Muscle of back (tissue), 11 donors: ENCODE results near the gene PGS1. TPM values are rescaled to one million over a fixed set of nuclear protein-coding genes. Genes with fewer than 3 reads are reported as not detected.

Experiments
- DNase-seq, 3 donors: peaks; one replicate each; pipeline versions ENCODE4 v3.0.0 to v3.0.0-alpha.2; 2013
- polyA plus RNA-seq, 10 donors: library from polyadenylated mRNA; unstranded; fragments of 120-200 nt; gene quantifications; one replicate each; pipeline ENCODE4 v1.2.1, GENCODE V29; 2013; ENCODE audit not compliant: insufficient read length in 10 of 10

PGS1 gene
- polyA plus RNA-seq, 10 donors = 17.2 to 30.6 (median 23.7) TPM

DNA sequence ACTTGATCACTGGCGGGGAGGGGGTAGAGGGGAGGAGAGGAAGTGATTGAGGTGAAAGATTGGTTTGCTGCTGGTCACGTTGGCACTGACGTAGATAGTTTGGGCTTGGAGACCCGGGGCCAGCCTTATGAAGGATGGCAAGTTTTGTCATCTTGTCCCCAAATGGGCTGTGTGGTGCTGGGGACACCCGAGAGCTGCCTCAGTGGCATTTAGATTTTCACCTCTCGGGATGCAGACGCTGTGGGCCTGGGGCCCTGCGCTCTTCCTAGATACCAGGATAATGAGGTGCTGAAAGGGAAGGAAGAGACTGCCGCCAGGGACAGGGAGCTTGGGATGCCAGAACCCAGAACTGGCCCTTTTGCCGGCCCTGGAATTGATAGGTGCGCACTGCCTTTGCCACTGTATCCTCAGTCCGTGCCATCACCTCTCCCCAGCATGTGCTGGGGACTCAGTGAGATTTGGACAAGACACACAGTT, 17.2 kb upstream of the PGS1 start:
- peak in 1 of 3 donors; percentile 29 for DNase-seq

DNA sequence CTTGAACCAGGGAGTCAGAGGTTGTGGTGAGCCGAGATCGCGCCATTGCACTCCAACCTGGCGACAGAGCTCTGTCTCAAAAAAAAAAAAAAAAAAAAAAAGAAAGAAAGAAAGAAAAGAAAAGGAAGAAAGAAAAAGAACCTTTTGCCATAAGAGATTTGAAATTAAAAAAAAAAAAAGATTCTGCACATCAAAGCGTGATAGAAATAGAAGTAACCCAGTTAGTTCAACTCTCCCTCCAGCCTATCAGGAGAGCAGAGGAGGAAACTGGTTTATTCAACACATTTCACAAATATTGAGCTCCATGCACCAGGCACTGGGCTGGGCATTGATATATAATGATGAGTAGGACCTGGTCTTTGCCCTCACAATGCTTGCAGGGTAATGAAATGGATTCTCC, 16.2 kb upstream of the PGS1 start:
- DNase-seq = peak in 1 of 3 donors; percentile 6

DNA sequence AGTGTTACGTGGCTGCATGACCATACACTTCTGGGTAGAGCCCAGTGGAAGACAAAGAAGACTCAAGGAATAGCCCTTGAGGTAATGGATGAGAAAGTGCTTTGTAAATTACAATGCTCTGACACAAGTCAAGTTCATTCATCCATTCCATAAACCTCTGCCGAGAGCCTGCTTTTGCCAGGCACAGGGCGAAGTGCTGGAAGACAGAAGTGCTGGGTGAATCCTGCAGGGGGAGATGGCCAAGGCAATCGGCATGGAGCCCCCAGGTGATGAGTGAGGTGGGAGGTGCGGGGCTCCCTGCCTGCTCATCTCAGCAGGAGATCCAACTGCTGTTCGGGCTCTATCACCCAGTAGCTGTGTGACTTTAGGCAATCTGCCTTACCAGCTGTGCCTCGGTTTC, 15.8 kb upstream of the PGS1 start:
- peak in 1 of 3 donors; percentile 7 for DNase-seq

DNA sequence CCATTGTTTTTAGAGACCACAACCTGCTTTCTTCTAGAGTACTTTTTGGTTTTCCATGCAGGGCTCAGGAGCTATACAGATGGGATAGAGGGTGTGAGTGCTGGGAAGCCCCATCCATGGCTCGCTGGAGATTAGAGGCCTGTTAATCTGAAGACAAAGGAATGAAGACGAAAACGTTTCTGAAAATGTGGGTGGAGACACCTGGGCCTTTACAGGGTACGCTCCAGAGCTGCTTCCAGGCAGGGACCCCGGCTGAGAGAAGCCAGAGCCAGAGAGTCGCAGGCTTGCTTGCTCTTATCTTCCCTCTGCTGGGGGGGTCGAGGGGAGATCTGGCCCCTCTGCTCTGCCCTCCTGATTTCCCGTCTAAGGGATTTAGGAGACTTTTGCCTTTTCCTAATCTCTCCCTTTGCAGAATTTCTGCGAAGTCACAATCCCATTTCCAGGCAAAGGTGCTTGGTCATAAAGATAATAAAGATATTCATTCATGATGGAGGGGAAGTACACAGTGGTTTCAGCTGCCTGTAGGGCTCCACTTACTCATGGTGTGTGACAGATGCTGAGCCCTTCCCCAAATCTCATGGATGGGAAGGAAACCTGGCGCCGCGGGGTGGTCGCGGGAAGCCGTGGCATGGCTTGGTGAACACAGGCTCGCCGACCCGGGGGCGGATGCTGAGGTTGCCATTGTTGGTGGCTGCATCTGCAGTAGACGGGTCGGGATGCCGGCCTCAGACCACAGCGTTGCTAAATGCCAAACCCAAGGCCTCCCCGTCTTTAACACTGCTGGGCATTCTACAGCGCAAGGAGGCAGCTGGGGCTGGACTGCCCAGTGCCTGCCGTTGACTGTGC, 13.8 kb upstream of the PGS1 start:
- peak in 1 of 3 donors; percentile 14 for DNase-seq

DNA sequence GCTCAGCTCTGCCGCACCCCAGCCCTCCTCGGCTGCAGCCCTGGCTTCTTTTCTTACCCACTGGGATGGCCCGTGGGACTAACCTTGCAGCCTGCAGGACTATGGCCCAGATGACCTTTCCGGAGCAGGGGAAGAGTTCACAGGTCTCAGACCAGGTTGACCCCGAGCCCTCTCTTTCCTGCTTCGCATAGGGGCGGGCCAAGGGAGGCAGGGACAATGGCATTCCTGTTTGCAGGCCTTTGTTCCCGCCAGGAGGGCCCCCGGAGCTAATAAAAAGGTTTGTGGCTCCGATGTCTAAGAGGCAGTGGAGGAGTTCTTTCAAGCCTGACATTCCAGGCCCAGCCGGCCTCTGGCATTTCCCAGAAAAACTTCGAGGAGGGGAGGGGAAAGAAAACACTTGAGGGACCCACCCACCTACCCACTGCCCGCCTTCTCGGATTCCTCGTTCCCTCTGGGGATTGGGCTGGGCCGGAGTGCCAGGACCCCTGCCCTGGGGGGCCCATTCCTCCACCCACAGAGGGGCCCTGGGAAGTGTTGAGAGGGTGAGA, 12.8 kb upstream of the PGS1 start:
- DNase-seq = peak in 1 of 3 donors; percentile 63

DNA sequence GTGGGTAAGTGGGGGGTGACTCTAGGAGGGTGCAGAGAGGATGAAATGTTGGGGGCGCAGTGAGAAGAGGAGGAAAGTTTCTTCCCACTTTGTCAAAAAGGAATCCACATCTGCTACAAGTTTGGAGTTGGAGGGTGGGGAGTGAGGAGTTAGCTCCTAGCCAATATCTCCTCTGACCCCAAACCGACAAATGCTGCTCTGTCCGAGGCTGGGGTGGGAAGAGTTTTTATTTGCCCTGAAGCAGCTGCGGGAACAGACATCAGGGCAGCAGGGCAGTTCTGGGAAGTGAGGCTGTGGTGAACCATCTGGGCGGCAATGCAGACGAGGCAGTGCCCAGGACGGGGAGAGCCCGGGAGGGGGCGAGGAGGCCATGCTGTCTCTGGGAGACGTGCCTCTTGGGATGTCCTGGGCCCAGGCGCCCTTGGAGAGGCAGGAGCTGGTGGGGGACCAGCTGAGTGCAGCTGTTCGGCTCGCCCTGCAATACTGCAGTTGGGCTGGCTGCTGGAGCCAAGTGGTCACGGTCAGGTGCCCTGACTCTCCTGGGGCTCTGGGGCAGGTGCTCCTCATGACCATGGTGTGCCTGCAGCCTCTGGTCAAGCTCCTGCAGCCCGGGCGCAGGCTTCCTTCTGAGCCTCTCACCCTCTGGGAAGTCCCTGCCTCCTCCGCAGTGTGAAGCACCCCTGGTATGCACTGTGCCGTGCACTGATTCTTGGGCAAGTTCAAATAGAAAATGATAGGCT, 12.2 kb upstream of the PGS1 start:
- peak in 1 of 3 donors; percentile 74 for DNase-seq

DNA sequence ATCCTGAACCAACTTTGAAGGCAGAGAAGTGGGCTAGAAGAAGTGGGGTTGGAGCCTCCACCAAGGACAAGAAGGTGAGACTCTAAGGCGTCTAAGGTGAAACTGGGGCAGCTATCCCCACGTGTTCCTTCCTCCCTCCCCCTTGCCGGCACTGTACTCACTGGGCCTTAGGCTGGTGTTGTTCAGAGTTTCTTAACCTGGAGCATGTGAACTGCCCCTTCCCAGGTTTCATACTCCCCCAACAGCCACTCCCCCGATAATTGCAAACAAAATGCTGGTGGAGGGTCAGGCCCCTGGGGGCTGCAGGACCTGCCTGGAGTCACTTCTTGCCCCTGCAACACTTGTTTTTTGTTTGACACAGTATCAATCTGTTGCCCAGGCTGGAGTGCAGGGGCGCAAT, 11.3 kb upstream of the PGS1 start:
- no peak for DNase-seq

DNA sequence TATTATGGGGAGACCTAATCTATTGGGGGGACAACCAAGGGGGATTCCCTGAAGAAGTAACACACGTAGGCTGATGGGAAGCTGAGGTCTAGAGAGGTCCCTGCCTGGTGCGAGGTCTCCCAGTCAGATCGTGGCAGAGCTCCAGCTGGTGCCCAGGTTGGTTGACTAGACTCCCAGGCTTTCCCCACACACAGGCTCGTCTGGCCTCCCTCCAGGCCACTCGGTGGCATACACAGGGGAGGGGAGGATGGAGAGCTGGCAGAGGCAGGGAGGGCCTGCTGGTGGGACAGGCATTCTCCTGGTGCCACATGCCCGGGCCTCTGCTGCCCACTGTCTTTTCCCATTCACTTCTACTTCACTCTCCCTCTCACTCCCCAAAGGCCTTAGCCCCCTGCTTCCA, 10.1 kb upstream of the PGS1 start:
- DNase-seq = no peak

DNA sequence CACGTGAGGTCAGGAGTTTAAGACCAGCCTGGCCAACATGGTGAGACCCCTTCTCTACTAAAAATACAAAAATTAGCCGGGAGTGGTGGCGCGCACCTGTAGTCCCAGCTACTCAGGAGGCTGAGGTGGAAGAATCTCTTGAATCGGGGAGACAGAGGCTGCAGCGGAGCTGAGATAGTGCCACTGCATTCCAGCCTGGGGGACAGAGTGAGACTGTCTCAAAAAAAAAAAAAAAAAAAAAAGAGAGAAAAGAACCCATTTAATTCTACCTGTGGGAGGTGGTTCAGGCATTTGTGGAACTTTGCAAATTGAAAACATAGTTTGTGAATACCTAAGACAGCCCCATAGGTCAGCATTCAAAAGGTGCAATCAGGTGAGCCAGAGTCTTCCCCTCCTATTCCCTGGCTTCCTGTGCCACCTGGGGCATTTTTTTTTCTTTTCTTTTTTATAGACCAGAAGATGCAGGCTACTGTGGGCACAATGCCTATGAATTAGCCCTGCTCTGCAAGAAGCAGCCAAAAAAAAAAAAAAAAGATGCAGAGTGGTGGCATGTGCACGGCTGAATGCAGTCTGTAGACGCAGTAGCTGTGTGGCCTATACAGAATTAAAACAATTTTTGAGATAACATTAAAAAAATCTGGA, 9.5 kb upstream of the PGS1 start:
- DNase-seq = no peak

DNA sequence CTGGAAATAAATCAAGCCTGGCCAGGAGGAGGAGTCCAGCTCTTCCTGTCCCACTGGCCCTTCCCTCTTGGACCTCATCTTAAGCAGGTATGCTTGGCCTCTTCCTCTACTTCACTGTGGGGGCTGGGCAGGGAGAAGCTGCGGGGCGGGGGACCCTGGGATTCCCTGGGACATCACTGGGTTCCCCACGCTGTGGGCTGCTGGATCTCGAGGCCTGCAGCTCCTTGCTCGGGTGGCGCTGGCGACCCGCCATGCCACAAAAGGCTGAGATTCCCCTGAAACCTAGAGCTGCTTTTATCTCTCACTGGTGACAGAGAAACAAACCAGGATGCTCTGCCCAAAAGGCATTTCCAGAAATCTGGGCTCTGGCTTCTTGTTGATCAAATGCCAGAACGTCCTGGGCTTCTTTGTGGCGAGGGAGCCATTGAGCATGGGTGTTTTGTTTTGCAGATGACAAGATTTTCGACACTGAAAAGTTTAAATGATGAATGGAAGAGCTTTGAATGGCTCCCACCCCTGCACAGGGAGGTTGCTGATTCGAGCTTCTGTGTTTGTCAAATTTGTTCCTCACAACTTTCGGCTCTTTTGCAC, 8.6 kb upstream of the PGS1 start:
- no peak for DNase-seq

DNA sequence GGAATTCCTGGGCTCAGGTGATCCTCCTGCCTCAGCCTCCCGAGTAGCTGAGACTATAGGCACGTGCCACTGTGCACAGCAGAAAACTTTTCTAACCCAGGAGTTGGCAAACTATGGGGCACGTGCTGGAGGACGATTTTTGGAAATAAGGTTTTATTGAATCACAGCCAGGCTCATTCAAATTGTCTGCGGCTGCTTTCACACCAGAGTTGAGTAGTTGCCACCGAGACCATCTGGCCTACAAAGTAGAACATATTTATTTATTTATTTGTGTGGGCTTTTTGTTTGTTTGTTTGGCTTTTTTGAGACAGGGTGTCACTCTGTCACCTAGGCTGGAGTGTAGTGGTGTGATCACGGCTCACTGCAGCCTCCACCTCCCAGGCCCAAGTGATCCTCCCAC, 7.4 kb upstream of the PGS1 start:
- DNase-seq = no peak

DNA sequence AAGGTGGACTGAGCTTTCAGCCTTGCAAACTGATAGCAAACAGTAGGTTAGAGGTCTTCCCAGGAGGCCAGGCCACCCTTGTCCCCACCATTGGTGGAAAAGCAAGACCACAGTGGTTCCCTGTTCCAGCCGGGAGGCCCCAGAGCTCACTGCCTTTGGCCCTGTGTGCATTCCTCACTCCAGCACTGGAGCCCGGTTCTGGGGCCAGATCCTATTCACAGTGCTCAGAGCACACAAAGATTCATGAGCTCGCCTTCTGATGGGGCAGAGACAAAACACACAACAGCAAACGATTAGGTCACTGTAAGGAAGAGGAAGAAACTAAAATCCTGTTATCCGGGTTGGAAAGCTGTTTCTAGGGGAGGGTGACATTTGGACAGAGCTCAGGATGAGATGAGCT, 5.6 kb upstream of the PGS1 start:
- no peak for DNase-seq

DNA sequence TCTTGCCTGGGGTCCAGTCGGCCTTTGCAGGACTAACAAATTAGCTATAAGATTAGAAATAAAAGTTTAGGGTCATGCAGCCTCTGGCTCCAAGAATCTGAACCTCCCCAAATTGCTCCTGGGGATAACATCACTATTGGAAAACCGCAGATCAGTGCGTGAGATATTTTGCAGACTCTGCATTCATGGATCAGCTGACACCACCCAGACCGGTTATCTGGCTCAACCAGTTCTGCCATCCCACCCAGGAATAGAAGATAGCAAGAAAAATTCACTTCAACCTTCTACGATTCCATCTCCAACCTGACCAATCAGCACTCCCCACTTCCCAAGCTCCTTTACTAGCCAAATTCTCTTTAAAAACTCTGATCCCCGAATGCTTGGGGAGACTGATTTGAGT, 4.3 kb upstream of the PGS1 start:
- DNase-seq = no peak

DNA sequence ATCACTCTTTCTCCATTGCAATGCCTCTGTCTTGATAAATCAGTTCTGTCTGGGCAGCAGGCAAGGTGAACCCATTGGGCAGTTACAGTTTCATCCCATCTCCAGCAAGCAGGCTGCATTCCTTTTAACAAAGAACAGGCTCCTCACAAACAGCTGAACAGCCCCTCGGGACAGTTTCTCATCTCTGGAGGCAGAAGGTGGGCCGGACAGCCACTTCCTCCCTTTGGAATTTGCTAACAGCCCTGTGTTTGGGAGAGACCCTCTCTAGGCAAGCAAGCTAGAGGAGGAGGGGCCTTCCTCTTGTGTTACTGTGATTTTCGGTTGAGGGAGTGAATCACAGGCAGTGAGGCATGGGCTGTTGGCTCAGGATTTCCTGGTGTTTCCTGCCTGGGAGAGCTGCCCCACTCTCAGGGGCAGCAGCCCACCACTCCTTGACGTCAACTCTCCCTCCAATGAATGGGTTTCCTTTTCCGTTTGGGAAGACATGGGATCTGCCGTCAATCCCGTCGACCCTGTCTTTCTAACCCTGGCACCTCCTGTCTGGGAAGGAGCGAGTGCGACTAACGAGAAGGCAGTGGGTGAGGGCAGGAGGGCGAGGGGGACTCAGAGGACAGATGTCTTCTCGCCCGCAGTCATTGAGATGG, 3.7 kb upstream of the PGS1 start:
- DNase-seq = peak in 1 of 3 donors; percentile 79

DNA sequence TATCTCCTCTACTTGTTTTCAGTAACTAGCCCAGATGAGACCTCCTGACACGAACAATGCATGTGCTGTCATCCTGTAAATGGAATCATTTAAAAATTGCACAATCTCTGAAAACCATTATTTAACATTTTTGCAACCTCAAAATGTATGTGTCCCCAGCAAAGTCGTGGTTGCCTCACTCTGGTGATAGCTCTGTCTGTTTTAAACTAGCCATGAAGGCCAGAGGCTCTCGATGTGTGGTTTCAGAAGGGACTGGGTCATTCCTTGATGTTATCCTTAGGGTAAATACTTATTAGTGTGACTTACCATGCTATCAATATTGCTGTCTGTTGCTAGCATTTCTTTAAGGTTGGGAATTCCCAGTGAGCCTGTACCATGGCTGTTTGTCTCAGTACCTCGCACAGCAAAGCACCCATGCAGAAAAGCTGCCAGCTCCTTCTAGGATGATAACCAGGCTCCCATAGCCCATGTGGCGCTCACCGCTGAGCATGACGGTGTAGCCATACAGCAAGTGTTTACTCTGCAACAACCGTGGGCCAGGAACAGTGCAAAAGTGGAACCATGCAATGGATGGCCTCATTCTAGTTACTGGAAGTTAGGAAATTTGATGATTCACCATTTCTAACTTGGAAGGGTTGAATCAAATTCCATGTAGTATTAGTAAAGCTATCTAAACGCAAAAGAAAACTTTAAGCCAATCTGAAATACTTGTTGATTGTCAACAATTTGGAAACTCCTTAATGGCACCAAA, 2.9 kb upstream of the PGS1 start:
- peak in 1 of 3 donors; percentile 87 for DNase-seq

DNA sequence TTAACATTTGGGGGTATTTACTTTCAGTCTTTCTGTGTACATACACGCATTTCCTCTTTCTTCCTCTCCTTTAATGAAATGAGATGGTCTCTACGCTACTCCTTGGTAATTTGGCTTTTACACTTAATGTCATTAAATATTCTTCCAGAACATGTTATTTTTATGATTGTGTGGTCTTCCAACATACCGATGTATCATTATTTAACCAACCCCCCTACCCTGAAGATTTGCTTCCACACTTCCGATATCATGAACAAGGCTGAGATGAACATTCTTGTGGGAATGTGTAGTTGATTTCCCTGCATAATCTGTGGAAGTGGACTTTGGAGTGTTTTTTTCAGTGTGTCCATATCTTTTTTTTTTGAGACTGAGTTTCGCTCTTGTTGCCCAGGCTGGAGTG, 2.3 kb upstream of the PGS1 start:
- no peak for DNase-seq

DNA sequence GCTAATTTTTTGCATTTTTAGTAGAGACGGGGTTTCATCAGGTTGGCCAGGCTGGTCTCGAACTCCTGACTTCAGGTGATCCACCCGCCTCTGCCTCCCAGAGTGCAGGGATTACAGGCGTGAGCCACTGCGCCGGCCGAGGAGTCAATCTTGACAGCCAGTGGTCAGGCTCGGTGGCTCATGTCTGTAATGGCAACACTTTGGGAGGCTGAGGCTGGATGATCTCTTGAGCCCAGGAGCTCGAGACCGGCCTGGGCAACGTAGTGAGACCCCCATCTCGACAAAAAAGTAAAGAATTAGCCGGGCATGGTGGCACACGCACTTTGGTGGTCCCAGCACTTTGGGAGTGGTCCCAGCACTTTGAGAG, 608 bp upstream of the PGS1 start:
- no peak for DNase-seq

DNA sequence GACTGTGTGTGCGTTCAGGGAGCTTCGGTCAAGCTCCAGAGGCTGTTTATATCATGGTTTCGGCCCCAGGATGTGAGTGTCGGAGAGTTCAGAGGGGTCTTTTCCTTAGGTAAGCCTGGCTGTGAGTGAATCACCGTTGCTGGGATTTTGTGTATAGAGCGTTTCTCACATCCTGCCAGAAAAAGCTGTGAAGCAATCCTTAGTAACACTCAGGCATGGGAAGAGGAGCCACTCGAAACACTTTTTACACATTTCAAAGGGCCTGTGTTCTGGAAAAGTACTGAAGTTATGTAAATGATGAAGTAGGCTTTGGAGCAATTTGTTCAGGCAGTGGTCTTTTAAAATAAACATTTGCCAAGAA, 662 bp downstream of the PGS1 start:
- DNase-seq = no peak

DNA sequence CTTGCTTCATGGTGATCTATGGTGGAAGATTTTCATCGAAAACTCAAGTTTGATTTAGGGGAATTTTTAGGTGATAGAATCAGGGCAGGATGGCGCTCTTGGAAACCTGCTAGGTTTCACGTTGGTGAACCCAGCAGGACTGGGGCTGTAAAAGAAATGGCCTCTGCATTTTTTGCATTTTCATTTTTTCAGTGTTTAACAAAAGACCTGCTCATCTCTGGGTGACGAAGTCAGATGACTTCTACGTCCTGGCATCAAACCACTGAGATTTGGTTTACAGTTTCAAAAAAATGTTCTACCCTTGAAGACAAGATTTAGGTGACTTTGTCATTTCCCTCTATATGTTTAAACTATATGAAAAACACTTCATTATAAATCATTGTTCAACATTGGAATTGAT, 1.9 kb downstream of the PGS1 start:
- DNase-seq = no peak

DNA sequence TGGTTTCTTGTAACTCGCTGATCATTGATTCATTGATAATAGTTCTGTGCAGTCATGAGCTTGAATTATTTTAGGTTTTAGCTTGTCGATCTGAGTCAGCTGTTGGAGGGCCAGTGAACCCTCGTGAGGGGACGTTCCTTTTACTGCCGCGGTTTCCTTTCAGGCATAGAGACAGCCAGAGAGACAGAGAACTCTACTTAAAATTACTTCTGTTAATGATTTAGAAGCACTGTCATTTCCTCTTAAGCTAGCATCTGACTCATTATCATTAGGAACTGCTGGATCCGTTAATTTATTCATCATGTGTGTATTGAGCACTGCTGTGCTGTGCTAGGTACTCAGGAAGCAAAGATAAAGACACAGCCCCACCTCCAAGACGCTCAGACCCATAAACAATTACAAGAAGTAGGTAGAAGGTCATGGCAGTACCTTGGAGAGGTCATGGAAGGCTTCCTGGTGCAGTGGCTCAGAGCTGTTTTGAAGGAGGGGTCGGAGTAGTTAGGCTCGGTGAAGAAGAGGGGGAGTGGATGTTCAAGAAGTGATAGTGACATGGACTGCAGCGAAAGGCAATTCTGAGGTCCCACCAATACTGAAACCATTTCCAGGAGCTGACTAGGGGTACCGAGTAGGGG, 3.3 kb downstream of the PGS1 start:
- DNase-seq = no peak
